Measurements from ENCODE around the gene TCERG1L. TPM values are rescaled to one million over a fixed set of nuclear protein-coding genes. Genes with fewer than 3 reads are reported as not detected.

Gene TCERG1L
- total and polyA plus RNA-seq, 3 experiments from 2014 or later: 0.07 to 0.93 (median 0.68) TPM

DNA sequence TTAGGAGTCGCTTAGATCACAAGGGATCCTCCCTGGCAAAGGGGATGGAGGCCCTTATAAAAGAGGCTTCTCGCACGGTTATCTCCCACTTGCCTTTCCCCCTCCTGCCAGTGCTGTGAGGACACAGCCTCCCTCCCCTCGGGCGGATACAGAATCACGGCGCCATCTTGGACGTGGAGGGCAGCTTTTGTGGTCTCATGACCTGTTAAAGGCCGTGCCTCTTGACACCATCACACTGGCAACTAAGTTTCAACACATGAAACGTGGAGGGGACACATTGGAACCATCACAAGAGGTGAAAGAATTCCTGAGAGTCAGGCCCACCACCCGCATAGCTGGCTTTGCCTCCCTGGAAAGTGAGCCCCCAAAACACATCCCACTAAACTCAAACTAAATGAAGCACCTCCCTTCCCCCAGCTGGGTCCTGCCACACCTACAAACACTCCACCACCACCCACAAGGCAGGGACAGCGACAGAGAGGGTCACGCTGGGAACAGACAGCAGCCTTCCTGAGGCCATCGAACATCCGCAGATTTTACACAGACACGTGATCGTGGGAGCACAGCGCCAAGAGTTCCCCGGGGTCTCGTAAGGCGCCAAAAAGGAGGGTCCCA lies 110.6 kb downstream of the TCERG1L start:
- Mint-ChIP-seq H3K36me3 (no peaks in the 10 kb centered on the region), H3K4me3 (no peak overlapping the region), H3K27ac (no peak overlapping the region), H3K27me3 (peaks cover 0 to 4% of the 10 kb centered on the region in 2 donors), H3K4me1 (no peaks in the 10 kb centered on the region), H3K9me3 (peaks cover 0 to 5% (median 0%) of the 10 kb centered on the region in 5 donors)
- peak in 1 of 5 donors; percentile 18 for DNase-seq
- Histone ChIP-seq H3K4me1 (ENCODE audit: insufficient read depth, low read length) (no peaks in the 10 kb centered on the region), H3K27ac (ENCODE audit: low read depth, low read length) (no peak overlapping the region), H3K36me3 (ENCODE audit: insufficient read depth, low read length) (no peaks in the 10 kb centered on the region), H3K9me3 (ENCODE audit: low read length) (no peaks in the 10 kb centered on the region), H3K4me3 (ENCODE audit: low read length) (no peak overlapping the region), H3K27me3 (ENCODE audit: insufficient read depth, low read length, poor library complexity, severe bottlenecking) (no peaks in the 10 kb centered on the region)
- ChIA-PET POLR2A (no interaction called here), CTCF (no interaction called here)

- CTCF ChIA-PET: no interaction called here
- Mint-ChIP-seq H3K36me3 (no peaks in the 10 kb centered on the region), H3K9me3 (peaks cover 0 to 6% (median 0%) of the 10 kb centered on the region in 5 donors)
These were observed 111.9 kb downstream of the TCERG1L start for GRCh38 chr10:131199646-131200045.

GRCh38 chr10:131198843-131199242 lies 112.7 kb downstream of the TCERG1L start:
- Histone ChIP-seq H3K4me1 (ENCODE audit: insufficient read depth, low read length) (no peaks in the 10 kb centered on the region), H3K27me3 (ENCODE audit: insufficient read depth, low read length, poor library complexity, severe bottlenecking) (no peaks in the 10 kb centered on the region), H3K36me3 (ENCODE audit: insufficient read depth, low read length) (no peaks in the 10 kb centered on the region), H3K4me3 (ENCODE audit: low read length) (no peak overlapping the region), H3K27ac (ENCODE audit: low read depth, low read length) (no peak overlapping the region), H3K9me3 (ENCODE audit: low read length) (no peaks in the 10 kb centered on the region)
- H3K27me3 Mint-ChIP-seq: peaks cover 0 to 3% of the 10 kb centered on the region in 2 donors
- no peak overlapping the region for H3K4me3 Mint-ChIP-seq
- H3K4me1 Mint-ChIP-seq: no peaks in the 10 kb centered on the region
- H3K9me3 Mint-ChIP-seq: peaks cover 0 to 6% (median 0%) of the 10 kb centered on the region in 5 donors
- H3K27ac Mint-ChIP-seq: no peak overlapping the region
- CTCF ChIA-PET: no interaction called here
- DNase-seq: peak in 1 of 5 donors; percentile 34
- POLR2A ChIA-PET: no interaction called here
- H3K36me3 Mint-ChIP-seq: no peaks in the 10 kb centered on the region

More at GRCh38 chr10:131199646-131200045, 111.9 kb downstream of the TCERG1L start:
- Histone ChIP-seq H3K4me1 (ENCODE audit: insufficient read depth, low read length) (no peaks in the 10 kb centered on the region), H3K36me3 (ENCODE audit: insufficient read depth, low read length) (no peaks in the 10 kb centered on the region), H3K9me3 (ENCODE audit: low read length) (no peaks in the 10 kb centered on the region), H3K27me3 (ENCODE audit: insufficient read depth, low read length, poor library complexity, severe bottlenecking) (no peaks in the 10 kb centered on the region), H3K4me3 (ENCODE audit: low read length) (no peak overlapping the region), H3K27ac (ENCODE audit: low read depth, low read length) (no peak overlapping the region)
- Mint-ChIP-seq H3K4me1 (no peaks in the 10 kb centered on the region), H3K27ac (no peak overlapping the region), H3K4me3 (no peak overlapping the region), H3K27me3 (peaks cover 0 to 3% of the 10 kb centered on the region in 2 donors)
- POLR2A ChIA-PET: no interaction called here
- no peak for DNase-seq

DNA sequence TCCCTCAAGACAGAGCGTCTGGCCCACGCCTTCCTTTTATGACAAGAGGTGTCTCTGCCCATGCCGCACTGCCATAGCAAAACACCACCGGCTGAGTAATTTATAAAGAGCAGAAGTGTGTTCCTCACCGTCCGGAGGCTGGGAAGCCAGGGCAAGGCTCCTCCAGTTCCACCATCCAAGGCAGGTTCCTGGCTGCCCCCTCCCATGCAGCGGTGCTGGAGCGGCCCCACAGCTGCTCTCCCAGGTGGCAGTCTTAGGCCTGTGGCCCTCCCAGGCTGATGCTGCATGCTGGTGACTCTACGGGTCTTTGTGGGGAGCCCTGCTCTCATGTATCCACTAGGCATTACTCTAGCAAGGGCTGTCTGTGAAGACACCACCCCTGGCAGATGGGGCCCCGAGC lies 113.1 kb downstream of the TCERG1L start:
- DNase-seq: peak in 1 of 5 donors; percentile 26
- Histone ChIP-seq H3K27ac (ENCODE audit: low read depth, low read length) (no peak overlapping the region), H3K4me1 (ENCODE audit: insufficient read depth, low read length) (no peaks in the 10 kb centered on the region), H3K4me3 (ENCODE audit: low read length) (no peak overlapping the region), H3K27me3 (ENCODE audit: insufficient read depth, low read length, poor library complexity, severe bottlenecking) (no peaks in the 10 kb centered on the region), H3K9me3 (ENCODE audit: low read length) (no peaks in the 10 kb centered on the region), H3K36me3 (ENCODE audit: insufficient read depth, low read length) (no peaks in the 10 kb centered on the region)
- ChIA-PET CTCF (no interaction called here), POLR2A (no interaction called here)
- Mint-ChIP-seq H3K9me3 (peaks cover 0 to 6% (median 0%) of the 10 kb centered on the region in 5 donors), H3K27me3 (peaks cover 0 to 3% of the 10 kb centered on the region in 2 donors), H3K4me1 (no peaks in the 10 kb centered on the region), H3K36me3 (no peaks in the 10 kb centered on the region), H3K27ac (no peak overlapping the region), H3K4me3 (no peak overlapping the region)

DNA sequence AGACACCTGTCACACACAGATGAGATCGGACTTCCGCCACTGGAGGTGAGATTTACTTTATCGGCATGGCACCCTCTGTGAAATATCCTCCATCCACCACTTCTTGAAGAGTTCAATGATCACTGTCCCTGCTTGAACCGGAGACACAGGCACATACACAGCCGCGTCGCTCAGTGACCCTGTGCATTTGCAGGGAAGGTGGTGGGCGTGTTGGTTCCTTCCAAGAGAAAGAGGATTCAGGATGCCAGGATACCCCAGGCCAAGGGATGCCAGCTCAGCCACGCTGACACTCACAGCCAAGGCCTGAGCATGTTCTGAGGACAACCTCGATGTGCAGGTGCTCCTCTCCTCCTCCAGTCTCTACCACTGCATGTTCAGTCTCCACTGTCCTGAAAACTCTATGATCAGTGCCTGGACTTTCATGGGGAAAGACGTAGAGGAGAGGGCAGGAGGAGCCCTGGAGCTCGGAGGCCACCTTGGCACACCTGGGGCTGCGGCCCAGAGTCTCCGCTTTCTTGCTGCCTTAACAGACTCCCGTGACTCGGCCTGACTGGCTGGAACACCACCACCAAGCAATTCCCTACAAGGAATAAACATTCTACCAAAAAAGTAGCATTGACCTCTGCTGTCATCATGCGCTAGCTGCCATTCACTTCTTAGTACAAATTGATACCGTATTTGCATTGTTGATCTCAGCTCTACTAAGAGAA lies 115.2 kb downstream of the TCERG1L start:
- H3K27me3 Mint-ChIP-seq: peaks cover 0 to 3% of the 10 kb centered on the region in 2 donors
- Histone ChIP-seq H3K4me1 (ENCODE audit: insufficient read depth, low read length) (no peaks in the 10 kb centered on the region), H3K27ac (ENCODE audit: low read depth, low read length) (no peak overlapping the region), H3K27me3 (ENCODE audit: insufficient read depth, low read length, poor library complexity, severe bottlenecking) (no peaks in the 10 kb centered on the region), H3K36me3 (ENCODE audit: insufficient read depth, low read length) (no peaks in the 10 kb centered on the region), H3K4me3 (ENCODE audit: low read length) (no peak overlapping the region), H3K9me3 (ENCODE audit: low read length) (no peaks in the 10 kb centered on the region)
- H3K4me3 Mint-ChIP-seq: no peak overlapping the region
- H3K9me3 Mint-ChIP-seq: peaks cover 0 to 19% (median 9%) of the 10 kb centered on the region in 5 donors
- CTCF ChIA-PET: no interaction called here
- POLR2A ChIA-PET: no interaction called here
- H3K4me1 Mint-ChIP-seq: no peaks in the 10 kb centered on the region
- no peaks in the 10 kb centered on the region for H3K36me3 Mint-ChIP-seq
- peak in 1 of 5 donors; percentile 15 for DNase-seq
- H3K27ac Mint-ChIP-seq: no peak overlapping the region

GRCh38 chr10:131195558-131196159 lies 115.9 kb downstream of the TCERG1L start:
- Mint-ChIP-seq H3K36me3 (no peaks in the 10 kb centered on the region), H3K9me3 (peaks cover 0 to 18% (median 13%) of the 10 kb centered on the region in 5 donors), H3K27me3 (peaks cover 0 to 3% of the 10 kb centered on the region in 2 donors), H3K4me1 (no peaks in the 10 kb centered on the region), H3K4me3 (no peak overlapping the region), H3K27ac (no peak overlapping the region)
- Histone ChIP-seq H3K4me3 (ENCODE audit: low read length) (no peak overlapping the region), H3K27ac (ENCODE audit: low read depth, low read length) (no peak overlapping the region), H3K27me3 (ENCODE audit: insufficient read depth, low read length, poor library complexity, severe bottlenecking) (no peaks in the 10 kb centered on the region), H3K36me3 (ENCODE audit: insufficient read depth, low read length) (no peaks in the 10 kb centered on the region), H3K4me1 (ENCODE audit: insufficient read depth, low read length) (no peaks in the 10 kb centered on the region), H3K9me3 (ENCODE audit: low read length) (no peaks in the 10 kb centered on the region)
- peak in 1 of 5 donors; percentile 46 for DNase-seq
- CTCF ChIA-PET: no interaction called here
- POLR2A ChIA-PET: no interaction called here

DNA sequence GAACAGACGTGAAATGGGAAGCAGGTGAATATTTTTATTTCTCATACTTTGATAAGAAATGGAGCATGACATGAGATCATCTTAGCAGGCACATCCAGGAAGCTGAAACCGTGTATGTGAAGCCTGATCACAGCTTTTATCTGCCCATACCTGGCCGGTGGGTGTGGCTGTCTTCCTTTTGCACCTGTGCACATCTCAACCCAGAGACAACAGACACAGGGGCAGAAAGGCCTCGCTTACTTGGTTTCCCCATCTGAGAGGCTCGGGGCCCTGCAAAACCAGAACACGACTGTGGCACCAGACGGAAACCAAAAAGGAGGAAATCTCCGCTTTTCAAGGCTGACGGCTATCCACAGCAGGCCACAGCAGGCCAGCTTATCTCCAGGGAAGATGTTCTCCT lies 116.4 kb downstream of the TCERG1L start:
- H3K27ac Mint-ChIP-seq: no peak overlapping the region
- ChIA-PET POLR2A (no interaction called here), CTCF (no interaction called here)
- H3K4me1 Mint-ChIP-seq: no peaks in the 10 kb centered on the region
- no peaks in the 10 kb centered on the region for H3K9me3 ChIP-seq (ENCODE audit: low read length)
- peak in 1 of 5 donors; percentile 13 for DNase-seq
- H3K27me3 ChIP-seq (ENCODE audit: insufficient read depth, low read length, poor library complexity, severe bottlenecking): no peaks in the 10 kb centered on the region
- H3K27ac ChIP-seq (ENCODE audit: low read depth, low read length): no peak overlapping the region
- peaks cover 0 to 3% of the 10 kb centered on the region in 2 donors for H3K27me3 Mint-ChIP-seq
- no peaks in the 10 kb centered on the region for H3K36me3 Mint-ChIP-seq
- H3K9me3 Mint-ChIP-seq: peaks cover 0 to 18% (median 14%) of the 10 kb centered on the region in 5 donors
- no peak overlapping the region for H3K4me3 ChIP-seq (ENCODE audit: low read length)
- H3K4me3 Mint-ChIP-seq: no peak overlapping the region
- no peaks in the 10 kb centered on the region for H3K4me1 ChIP-seq (ENCODE audit: insufficient read depth, low read length)
- H3K36me3 ChIP-seq (ENCODE audit: insufficient read depth, low read length): no peaks in the 10 kb centered on the region

DNA sequence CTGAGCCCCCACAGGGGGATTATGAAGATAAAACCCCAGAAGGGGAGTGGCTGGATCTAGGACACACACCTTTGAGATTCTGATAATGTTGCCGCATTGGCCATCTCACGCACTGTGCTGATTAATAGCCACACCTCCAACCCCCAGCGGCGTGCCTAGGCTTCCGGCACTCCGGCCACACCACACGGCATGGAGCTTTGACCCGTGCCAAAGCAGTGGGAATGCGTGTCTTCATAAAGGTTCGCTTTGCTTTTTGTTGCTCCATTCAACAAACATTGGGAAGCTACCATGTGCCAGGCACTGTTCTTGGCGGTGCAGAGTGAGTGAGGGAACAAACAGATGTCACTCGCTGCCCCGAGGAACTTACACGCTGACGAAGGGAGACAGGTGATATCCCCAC lies 117.6 kb downstream of the TCERG1L start:
- H3K27me3 ChIP-seq (ENCODE audit: insufficient read depth, low read length, poor library complexity, severe bottlenecking): no peaks in the 10 kb centered on the region
- Mint-ChIP-seq H3K36me3 (no peaks in the 10 kb centered on the region), H3K4me1 (no peaks in the 10 kb centered on the region), H3K9me3 (peaks cover 0 to 16% (median 14%) of the 10 kb centered on the region in 5 donors), H3K27ac (no peak overlapping the region), H3K4me3 (no peak overlapping the region), H3K27me3 (no peaks in the 10 kb centered on the region)
- H3K9me3 ChIP-seq (ENCODE audit: low read length): no peaks in the 10 kb centered on the region
- ChIA-PET POLR2A (no interaction called here), CTCF (no interaction called here)
- no peak overlapping the region for H3K27ac ChIP-seq (ENCODE audit: low read depth, low read length)
- H3K4me3 ChIP-seq (ENCODE audit: low read length): no peak overlapping the region
- no peaks in the 10 kb centered on the region for H3K4me1 ChIP-seq (ENCODE audit: insufficient read depth, low read length)
- H3K36me3 ChIP-seq (ENCODE audit: insufficient read depth, low read length): no peaks in the 10 kb centered on the region
- DNase-seq: no peak
